A549 (cell line): ENCODE results near the gene ANO3. TPM values are rescaled to one million over a fixed set of nuclear protein-coding genes. Genes with fewer than 3 reads are reported as not detected.

Experiments
- ATAC-seq, 2 experiments: fragments of 200-7000 bp in 1 of 2; fragments of >200 bp in 1 of 2; cut with Nextera tagmentation in 1 of 2; cut with Tn5 transposase in 1 of 2; 3 replicates each; pipeline versions ENCODE4 v1.8.0 to v1.9.1; 2018 to 2020; ENCODE audit warnings: mild to moderate bottlenecking in 1 of 2, moderate library complexity in 1 of 2
- CTCF ChIA-PET: fragments of 300-600 bp; sonication (Branson Sonifier 250); formaldehyde crosslinking; extraction: SDS; loops from one replicate; lab custom pipeline; 2021; ENCODE audit warnings: antibody characterized with exemption, inconsistent platforms; lab: Yijun Ruan, JAX
- POLR2A ChIA-PET: fragments of 350-600 bp; formaldehyde crosslinking; extraction: SDS; loops from one replicate; lab custom pipeline; 2021; ENCODE audit warnings: antibody characterized with exemption, inconsistent platforms; lab: Yijun Ruan, JAX
- DNase-seq, 2 experiments: peaks; one replicate each; pipeline versions ENCODE4 v3.0.0 to v3.0.0-alpha.2; 2011 to 2016; ENCODE audit warnings: low read depth in 1 of 2, low spot score in 1 of 2
- FAIRE-seq: peaks from 2 replicates; lab custom pipeline; 2011; peaks lifted over from hg19 to GRCh38; lab: Jason Lieb, UNC
- H3K27ac ChIP-seq, 2 experiments: fragments of >200 bp; sonication (Bioruptor Twin); formaldehyde crosslinking; 3 replicates each; pipeline ENCODE4 v1.5.1; 2016 to 2017
- H3K4me1 ChIP-seq: fragments of >200 bp; sonication (Bioruptor Twin); formaldehyde crosslinking; 3 replicates; pipeline ENCODE4 v1.6.1; 2016
- H3K4me2 ChIP-seq: fragments of >200 bp; sonication (Bioruptor Twin); formaldehyde crosslinking; 3 replicates; pipeline ENCODE4 v1.6.1; 2016
- H3K4me3 ChIP-seq: fragments of >200 bp; sonication (Bioruptor Twin); formaldehyde crosslinking; 3 replicates; pipeline ENCODE4 v1.5.1; 2016
- H3K9me3 ChIP-seq: fragments of >200 bp; sonication (Bioruptor Twin); formaldehyde crosslinking; 3 replicates; pipeline ENCODE4 v1.6.1; 2016
- CHD2 ChIP-seq: fragments of 150-350 bp; IDR thresholded peaks from 2 replicates; pipeline ENCODE4 v1.6.1; 2014; ENCODE audit warnings: low read length; ENCODE audit not compliant: partially characterized antibody
- CHD4 ChIP-seq: fragments of 200-600 bp; sonication (generic); IDR thresholded peaks from 2 replicates; pipeline ENCODE4 v1.6.1; 2016; ENCODE audit warnings: antibody characterized with exemption, mild to moderate bottlenecking, borderline replicate concordance
- HOXB13 ChIP-seq: fragments of 250-450 bp; sonication (Bioruptor Pico); IDR thresholded peaks from 2 replicates; pipeline ENCODE4 v1.5.0; 2020; ENCODE audit warnings: low read depth, mild to moderate bottlenecking, moderate library complexity
- JUN ChIP-seq, 2 experiments: fragments of >200 bp; sonication (Bioruptor Twin); formaldehyde crosslinking; IDR thresholded peaks; 2 replicates in 1 of 2; 3 replicates in 1 of 2; pipeline ENCODE4 v1.6.1; 2016 to 2017
- KDM5A ChIP-seq: fragments of 200-600 bp; sonication (generic); IDR thresholded peaks from 2 replicates; pipeline ENCODE4 v1.6.1; 2016; ENCODE audit warnings: antibody characterized with exemption, mild to moderate bottlenecking
- MAFK ChIP-seq: fragments of 450-650 bp; IDR thresholded peaks from 2 replicates; pipeline ENCODE4 v1.6.1; 2014; ENCODE audit not compliant: partially characterized antibody
- POLR2A ChIP-seq: IDR thresholded peaks from 2 replicates; pipeline ENCODE4 v1.6.1; 2012; ENCODE audit warnings: mild to moderate bottlenecking, low read length
- RAD21 ChIP-seq, 2 experiments: fragments of >200 bp in 1 of 2; sonication (Bioruptor Twin) in 1 of 2; formaldehyde crosslinking in 1 of 2; IDR thresholded peaks in 1 of 2; conservative IDR thresholded peaks in 1 of 2; 2 replicates in 1 of 2; 3 replicates in 1 of 2; pipeline ENCODE4 v1.6.1; 2012 to 2018; ENCODE audit warnings: inconsistent platforms in 1 of 2
- RCOR1 ChIP-seq: fragments of 150-350 bp; IDR thresholded peaks from 2 replicates; pipeline ENCODE4 v1.6.1; 2014; ENCODE audit warnings: antibody characterized with exemption, low read length, low read depth
- ZSCAN20 ChIP-seq: fragments of 250-450 bp; sonication (Bioruptor Pico); IDR thresholded peaks from 2 replicates; pipeline ENCODE4 v1.8.0; 2022; ENCODE audit warnings: mild to moderate bottlenecking, moderate library complexity
- WGBS: methylation state at CpG from one replicate; pipeline ENCODE4 v1.1.6; 2017; ENCODE audit errors: missing lambda C conversion rate; 5-methylcytosine and 5-hydroxymethylcytosine counted together
- polyA plus RNA-seq, 4 experiments: library from polyadenylated mRNA; depleted of rRNA in 3 of 4; stranded (reverse); fragments of >200 nt; fragmentation: RNase III in 1 of 4; extraction: RNeasy Plus Mini Kit Qiagen cat#74134 plus additional on column Dnase treatment in 1 of 4; gene quantifications; 2 replicates in 3 of 4; 3 replicates in 1 of 4; pipeline ENCODE4 v1.2.3, GENCODE V29; 2011 to 2017
- TF ChIP-seq, protein P1 (sequence below): fragments of >200 bp; sonication (Bioruptor Twin); formaldehyde crosslinking; IDR thresholded peaks from 3 replicates; pipeline ENCODE4 v1.6.1; 2016
- TF ChIP-seq, protein P2 (sequence below): fragments of 450-650 bp; IDR thresholded peaks from 2 replicates; pipeline ENCODE4 v1.6.1; 2014; ENCODE audit warnings: antibody characterized with exemption
- TF ChIP-seq, protein P3 (sequence below): IDR thresholded peaks from 2 replicates; pipeline ENCODE4 v1.6.1; 2012; ENCODE audit warnings: low read depth, borderline replicate concordance
- TF ChIP-seq, protein P4 (sequence below): fragments of 200-600 bp; sonication (generic); IDR thresholded peaks from 2 replicates; pipeline ENCODE4 v1.6.1; 2016; ENCODE audit warnings: antibody characterized with exemption, mild to moderate bottlenecking, moderate library complexity

Gene ANO3
- polyA plus RNA-seq, 2 of the 4 experiments (the other 2 are of a cell fraction) = not detected

DNA sequence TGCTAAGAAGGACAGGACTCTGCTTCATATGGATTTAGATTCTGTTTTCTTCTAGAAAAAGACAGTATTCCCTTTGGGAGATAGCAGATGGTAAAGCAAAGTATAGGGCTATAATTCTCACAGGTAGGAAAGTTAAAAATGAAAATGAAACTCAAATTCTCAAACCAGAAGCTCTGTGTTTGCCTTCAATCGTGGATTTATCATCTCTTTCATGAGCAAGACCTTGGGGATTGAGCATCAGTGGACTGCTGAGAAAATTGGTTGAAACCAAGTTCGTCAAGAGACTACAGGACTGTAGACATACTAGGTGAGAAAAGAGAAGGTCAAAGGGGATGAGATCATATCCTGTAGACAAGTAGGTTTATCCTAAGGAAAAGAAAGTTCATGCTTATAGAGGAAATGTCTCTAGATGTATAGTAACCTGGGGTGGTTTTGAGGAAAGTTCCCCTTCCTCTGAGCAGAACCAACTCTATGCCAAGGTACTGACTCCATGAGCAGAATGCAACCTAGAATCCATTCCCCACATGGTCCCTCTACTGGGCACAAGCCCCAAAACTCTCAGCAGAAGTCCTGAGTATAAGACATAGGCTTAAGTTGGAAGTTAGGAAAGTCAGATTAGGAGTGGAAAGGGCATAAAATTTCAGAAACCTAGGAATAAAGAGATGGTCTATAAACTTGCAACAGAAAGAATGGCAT lies 343.5 kb downstream of the ANO3 start:
- Histone ChIP-seq H3K4me1 (no peaks in the 10 kb centered on the region), H3K4me2 (no peak overlapping the region), H3K4me3 (no peak overlapping the region), H3K27ac (no peak overlapping the region), H3K9me3 (no peaks in the 10 kb centered on the region)
- ATAC-seq = no peak
- ChIA-PET CTCF (interaction anchor here (1.4 kb wide), 1 partner anchor 13 kb away, joined by 3 read pairs; no protein-coding TSS in a partner anchor), POLR2A (no interaction called here)
- 2% methylated on average over 2 of the region's 2 CpGs for WGBS
- TF ChIP-seq, protein P1, sequence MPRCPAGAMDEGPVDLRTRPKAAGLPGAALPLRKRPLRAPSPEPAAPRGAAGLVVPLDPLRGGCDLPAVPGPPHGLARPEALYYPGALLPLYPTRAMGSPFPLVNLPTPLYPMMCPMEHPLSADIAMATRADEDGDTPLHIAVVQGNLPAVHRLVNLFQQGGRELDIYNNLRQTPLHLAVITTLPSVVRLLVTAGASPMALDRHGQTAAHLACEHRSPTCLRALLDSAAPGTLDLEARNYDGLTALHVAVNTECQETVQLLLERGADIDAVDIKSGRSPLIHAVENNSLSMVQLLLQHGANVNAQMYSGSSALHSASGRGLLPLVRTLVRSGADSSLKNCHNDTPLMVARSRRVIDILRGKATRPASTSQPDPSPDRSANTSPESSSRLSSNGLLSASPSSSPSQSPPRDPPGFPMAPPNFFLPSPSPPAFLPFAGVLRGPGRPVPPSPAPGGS = no peak
- no peak for TF ChIP-seq KDM5A
- no peak for DNase-seq
- FAIRE-seq = no peak

DNA sequence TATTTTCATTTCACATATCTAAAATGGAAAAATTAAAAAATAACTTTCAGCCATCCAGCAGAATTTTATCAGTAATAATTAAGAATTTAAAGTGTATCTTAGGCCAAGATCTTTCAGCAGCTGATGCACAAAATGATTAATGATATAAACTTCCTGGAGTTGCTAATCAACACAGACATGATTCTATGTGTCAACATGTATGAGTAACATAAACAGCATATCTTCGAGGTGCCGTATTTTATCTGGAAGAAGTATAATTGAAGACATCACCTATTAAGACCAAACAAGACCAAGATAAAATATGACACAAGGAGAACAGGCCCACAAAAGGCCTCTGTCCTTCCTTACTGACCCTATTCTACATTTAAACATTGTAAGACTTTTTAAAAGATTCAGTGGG lies 344.7 kb downstream of the ANO3 start:
- ChIA-PET POLR2A (no interaction called here), CTCF (no interaction called here)
- Histone ChIP-seq H3K9me3 (no peaks in the 10 kb centered on the region), H3K4me3 (no peak overlapping the region)
- no peak for ATAC-seq
- TF ChIP-seq RAD21 (conservative IDR thresholded peaks at IDR 0.05 in 1 of 2, IDR thresholded peaks at IDR 0.05 in 1 of 2) (no peak), ZSCAN20 (CRISPR knock-in tag) (no peak), RCOR1 (no peak), KDM5A (no peak), HOXB13 (CRISPR knock-in tag) (no peak)
- TF ChIP-seq, all 56 proteins: peak for 0
- WGBS = 58% methylated on average over 2 of the region's 2 CpGs
- no peak for FAIRE-seq
- no peaks in the 10 kb centered on the region for H3K4me1 ChIP-seq
- H3K4me2 ChIP-seq = no peak overlapping the region
- DNase-seq = no peak
- no peak overlapping the region for H3K27ac ChIP-seq

DNA sequence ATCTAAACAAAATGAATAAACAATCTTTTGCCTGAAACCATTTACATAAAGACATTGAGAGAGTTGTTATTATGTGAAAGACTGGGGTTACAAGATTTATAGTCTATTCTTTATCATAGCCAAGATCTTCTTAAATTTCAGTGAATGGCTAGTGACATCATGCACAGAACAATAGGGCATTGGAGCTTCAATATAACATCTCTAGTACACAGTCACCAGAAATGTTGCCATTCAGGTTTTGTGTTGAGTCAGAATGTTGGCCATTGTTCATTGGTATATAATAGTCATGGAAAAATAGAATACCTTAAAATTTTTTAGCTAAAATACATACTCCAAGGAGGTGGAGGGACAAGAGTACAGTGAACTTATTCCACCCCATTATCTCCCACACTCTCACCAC lies 345.6 kb downstream of the ANO3 start:
- DNase-seq (no peak), FAIRE-seq (no peak), ATAC-seq (no peak)
- no peak overlapping the region for H3K4me2 ChIP-seq
- ChIA-PET CTCF (no interaction called here), POLR2A (no interaction called here)
- H3K4me1 ChIP-seq = no peaks in the 10 kb centered on the region
- no peak overlapping the region for H3K4me3 ChIP-seq
- H3K9me3 ChIP-seq = no peaks in the 10 kb centered on the region
- no peak overlapping the region for H3K27ac ChIP-seq
- TF ChIP-seq CHD2 (no peak), JUN (IDR thresholded peaks at IDR 0.05) (no peak), RCOR1 (no peak), MAFK (no peak), CHD4 (no peak), POLR2A (no peak)
- TF ChIP-seq, protein P2, sequence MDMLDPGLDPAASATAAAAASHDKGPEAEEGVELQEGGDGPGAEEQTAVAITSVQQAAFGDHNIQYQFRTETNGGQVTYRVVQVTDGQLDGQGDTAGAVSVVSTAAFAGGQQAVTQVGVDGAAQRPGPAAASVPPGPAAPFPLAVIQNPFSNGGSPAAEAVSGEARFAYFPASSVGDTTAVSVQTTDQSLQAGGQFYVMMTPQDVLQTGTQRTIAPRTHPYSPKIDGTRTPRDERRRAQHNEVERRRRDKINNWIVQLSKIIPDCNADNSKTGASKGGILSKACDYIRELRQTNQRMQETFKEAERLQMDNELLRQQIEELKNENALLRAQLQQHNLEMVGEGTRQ = no peak
- TF ChIP-seq, protein P3, sequence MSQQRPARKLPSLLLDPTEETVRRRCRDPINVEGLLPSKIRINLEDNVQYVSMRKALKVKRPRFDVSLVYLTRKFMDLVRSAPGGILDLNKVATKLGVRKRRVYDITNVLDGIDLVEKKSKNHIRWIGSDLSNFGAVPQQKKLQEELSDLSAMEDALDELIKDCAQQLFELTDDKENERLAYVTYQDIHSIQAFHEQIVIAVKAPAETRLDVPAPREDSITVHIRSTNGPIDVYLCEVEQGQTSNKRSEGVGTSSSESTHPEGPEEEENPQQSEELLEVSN = no peak
- TF ChIP-seq, protein P4, sequence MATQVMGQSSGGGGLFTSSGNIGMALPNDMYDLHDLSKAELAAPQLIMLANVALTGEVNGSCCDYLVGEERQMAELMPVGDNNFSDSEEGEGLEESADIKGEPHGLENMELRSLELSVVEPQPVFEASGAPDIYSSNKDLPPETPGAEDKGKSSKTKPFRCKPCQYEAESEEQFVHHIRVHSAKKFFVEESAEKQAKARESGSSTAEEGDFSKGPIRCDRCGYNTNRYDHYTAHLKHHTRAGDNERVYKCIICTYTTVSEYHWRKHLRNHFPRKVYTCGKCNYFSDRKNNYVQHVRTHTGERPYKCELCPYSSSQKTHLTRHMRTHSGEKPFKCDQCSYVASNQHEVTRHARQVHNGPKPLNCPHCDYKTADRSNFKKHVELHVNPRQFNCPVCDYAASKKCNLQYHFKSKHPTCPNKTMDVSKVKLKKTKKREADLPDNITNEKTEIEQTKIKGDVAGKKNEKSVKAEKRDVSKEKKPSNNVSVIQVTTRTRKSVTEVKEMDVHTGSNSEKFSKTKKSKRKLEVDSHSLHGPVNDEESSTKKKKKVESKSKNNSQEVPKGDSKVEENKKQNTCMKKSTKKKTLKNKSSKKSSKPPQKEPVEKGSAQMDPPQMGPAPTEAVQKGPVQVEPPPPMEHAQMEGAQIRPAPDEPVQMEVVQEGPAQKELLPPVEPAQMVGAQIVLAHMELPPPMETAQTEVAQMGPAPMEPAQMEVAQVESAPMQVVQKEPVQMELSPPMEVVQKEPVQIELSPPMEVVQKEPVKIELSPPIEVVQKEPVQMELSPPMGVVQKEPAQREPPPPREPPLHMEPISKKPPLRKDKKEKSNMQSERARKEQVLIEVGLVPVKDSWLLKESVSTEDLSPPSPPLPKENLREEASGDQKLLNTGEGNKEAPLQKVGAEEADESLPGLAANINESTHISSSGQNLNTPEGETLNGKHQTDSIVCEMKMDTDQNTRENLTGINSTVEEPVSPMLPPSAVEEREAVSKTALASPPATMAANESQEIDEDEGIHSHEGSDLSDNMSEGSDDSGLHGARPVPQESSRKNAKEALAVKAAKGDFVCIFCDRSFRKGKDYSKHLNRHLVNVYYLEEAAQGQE = no peak
